Measurements from ENCODE around the gene TCEA3.

DNA sequence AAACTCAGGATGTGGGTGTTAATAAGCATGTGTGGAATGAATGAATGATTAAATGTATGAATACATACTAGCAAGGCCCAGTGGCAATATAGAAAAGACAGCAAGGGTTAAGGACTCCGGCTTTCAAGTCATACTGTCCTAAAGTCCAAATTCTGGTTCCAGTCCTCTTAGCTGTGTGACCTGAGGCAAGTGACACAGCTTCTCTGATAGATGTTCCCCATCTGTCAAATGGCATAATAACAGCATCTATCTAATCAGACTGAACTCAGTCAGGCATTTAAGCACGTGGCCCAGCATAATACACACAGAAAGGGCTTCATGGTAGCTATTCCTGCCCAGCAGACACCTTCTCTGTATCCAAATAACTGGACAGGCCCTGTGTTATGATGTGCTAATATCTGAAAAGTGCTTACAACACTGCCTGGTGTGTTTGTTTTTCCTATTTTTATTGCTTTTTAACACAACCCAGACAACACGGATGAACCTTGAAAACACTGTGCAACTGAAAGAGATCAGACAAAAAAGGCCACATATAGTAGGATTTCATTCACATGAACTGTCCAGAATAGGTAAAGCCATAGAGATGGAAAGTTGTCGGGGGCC, 47.0 kb upstream of the TCEA3 start:
- TF ChIP-seq LEF1 (IDR thresholded peaks at IDR 0.05; ENCODE audit: borderline replicate concordance), result no peak
- no peak for TF ChIP-seq ELF4 (IDR thresholded peaks at IDR 0.05)
- no peak for TF ChIP-seq SP1 (IDR thresholded peaks at IDR 0.05)
- TF ChIP-seq ARNT (IDR thresholded peaks at IDR 0.05), result no peak
- TF ChIP-seq ZNF384 (IDR thresholded peaks at IDR 0.05), result no peak
- no peak for TF ChIP-seq BHLHE40 (IDR thresholded peaks at IDR 0.05; ENCODE audit: borderline replicate concordance)
- TF ChIP-seq FOXM1 (IDR thresholded peaks at IDR 0.05; ENCODE audit: borderline replicate concordance), result no peak
